Activated CD8-positive, alpha-beta memory T cell treated with anti-CD3 and anti-CD28 coated beads, Interleukin-2, amount 50 U/mL, for 24 hours (primary cell): ENCODE results near the gene FBXL17.

ENCODE experiments used
- DNase-seq: peaks from one replicate; pipeline ENCODE4 v3.0.0-alpha.2; 2020; ENCODE audit errors: extremely low read depth

Gene FBXL17

DNA sequence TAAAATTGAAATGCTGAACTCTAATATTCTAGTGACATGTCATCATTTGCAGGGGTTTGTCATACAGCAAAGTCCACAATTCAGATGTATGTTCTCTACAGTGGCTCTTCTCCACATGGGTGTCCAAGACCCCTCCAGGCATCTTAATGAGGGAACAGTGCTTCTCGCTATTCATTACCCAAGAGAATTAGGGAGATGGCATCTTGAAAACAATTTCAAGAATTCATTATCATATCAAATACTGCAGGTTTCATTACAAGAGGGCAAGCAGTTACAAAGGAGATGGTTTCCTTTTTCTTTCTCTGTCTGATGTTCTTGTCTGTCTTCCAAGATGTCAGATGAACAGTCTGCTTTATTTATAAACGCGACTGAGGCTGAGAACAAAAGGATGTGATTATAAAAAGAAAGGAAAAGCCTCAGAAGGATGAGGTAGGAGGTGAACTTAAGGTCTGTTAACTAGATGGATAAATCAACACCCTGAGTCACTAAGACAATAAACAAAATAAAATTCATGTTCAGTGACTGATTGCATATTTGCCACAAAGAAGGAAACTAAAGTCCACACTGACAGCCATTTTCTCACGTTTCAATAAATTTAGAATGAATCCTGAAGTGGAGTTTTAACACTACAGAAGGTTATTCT, 384.4 kb downstream of the FBXL17 start:
- DNase-seq: no peak

DNA sequence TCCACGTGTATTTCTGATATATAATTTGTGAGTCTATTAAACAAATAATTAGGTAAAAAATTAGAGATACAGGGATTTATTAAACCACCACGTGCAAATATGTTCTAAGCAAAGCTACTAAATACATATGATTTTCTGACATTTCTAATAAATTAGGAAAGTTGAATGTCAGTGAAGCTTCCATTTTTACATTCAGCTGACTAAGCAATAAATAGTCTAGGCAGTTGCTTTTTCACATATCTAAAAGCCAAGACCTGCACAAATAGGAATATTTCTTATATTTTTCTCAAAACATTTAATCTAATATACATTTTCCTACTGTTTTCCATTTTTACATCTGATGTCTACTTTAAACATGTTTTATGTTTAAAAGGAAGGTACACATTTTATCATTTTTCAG, 388.6 kb downstream of the FBXL17 start:
- no peak for DNase-seq

DNA sequence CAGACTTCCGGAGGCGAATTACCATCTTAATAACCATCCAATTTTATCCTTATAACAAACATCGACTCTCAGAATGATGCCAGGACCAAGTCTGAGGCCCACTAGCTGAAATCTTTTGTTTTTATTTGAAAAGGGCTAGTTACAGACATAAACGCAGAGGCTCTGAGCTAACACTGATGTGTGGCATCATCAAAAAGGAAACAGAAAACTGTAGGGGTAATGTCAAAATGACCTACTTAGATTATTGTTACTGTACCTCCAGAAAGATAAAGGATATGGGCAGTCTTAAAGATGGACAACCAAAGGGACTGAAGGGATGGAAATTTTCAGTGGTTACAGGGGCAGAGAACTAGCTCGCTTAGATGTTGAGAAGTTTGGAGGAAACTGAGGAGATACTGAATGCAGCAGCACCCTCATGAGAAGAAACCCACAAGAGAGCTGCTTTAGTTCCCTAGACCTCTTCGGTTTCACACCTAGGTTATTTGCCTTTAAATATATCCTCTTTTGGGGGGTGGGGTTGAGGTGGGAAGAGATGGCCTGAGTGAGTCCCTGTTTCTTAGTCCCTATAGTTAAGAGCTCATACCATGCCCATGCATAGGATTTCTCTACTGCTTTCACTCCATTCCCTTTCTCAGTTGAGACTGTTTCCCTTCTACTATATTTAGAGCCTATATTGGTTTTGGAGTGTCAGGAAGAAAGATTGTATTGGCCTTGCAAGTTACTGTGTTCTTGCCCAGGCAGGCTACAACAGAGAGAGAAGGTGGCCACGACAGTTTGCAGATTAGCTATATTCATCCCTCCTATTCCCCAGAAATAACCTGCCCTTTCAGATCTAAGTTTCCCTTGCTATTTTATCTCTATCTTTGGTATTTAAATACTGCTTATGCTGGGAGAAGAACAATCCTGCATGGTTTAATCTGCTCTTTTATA, 390.8 kb downstream of the FBXL17 start:
- no peak for DNase-seq

DNA sequence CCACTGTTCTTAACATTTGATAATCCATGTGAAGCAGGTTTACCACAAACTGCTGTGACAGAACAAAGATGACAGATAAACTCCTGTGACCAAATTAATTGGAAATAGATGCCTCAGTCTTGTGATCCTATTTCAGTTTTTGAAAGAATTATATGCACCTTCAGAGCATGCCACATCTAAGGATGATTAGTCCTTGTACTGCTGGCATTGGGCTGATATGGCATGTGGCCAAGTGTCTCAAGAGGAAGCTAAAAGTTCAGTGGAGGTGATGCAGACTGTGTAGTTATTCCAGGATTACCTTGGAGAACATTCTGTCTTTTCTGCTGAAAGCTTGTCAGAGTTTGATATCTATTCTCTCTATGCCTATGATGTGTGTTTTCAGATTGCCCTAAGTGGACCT, 396.8 kb downstream of the FBXL17 start:
- DNase-seq: no peak

DNA sequence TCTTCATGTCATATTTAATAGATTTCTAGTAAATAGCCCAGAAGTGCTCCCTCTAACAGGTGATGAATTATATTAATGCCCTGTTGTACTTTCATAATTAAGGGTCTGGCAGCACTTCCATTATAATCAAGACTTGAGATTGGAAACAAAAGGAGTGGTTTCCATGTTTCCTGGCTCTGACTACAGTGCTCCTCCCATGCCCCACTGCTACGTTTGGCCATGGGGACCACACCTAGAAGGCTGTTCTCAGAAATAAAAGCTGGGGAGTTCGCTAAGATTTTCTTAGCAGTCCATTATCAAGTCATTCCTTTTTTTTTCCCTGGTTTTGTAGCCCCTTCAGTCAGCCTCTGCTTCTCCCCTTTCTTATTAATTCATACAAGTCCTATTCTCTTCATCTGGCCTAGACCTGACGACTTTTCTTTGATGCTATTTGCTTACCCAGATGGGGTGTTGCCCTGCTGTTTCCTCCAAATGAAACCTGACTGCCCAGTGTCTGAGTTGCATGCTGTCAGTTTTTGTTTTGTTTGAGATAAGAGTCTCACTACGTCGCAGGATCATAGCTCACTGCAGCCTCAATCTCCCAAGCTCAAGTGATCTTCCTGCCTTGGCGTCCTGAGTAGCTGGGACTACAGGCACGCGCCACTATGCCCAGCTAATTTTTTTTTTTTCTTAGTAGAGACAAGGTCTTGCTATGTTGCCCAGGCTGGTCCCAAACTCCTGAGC, 399.0 kb downstream of the FBXL17 start:
- DNase-seq: no peak

DNA sequence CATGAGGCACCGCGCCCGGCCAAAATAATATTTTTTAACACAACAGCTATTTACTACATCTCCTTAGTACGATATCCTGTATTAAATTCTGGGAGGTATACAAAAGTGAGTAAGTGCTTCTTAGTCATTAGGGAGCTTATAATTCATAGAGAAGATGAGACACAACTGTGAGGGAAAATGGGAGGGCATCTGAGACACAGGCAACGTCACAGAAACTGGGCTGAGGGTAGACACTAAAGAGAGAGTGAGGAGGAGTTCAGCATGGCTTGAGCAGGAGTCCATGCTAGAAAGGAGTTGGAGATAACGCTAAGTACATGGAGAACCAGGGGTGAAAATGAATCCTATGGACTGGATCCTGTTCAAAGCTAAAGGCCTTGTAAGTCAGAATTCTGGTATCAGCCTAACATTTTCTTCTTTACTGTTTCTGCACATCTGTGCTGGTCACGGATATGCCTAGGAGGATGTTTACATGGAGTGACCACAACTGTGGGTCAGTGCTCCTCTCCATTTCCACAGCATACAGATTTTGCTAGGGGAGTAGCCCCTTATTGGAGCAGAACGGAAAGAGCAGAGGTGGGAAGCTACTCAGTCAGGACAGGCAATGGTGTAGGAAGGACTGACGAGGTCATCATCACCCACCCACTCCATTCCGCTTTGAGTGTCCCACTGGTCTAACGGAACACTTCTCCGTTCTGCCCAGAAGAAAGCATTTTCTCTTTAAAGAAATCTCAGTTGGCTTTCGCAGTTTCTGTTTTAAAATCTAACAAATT, 400.8 kb downstream of the FBXL17 start:
- DNase-seq: no peak

DNA sequence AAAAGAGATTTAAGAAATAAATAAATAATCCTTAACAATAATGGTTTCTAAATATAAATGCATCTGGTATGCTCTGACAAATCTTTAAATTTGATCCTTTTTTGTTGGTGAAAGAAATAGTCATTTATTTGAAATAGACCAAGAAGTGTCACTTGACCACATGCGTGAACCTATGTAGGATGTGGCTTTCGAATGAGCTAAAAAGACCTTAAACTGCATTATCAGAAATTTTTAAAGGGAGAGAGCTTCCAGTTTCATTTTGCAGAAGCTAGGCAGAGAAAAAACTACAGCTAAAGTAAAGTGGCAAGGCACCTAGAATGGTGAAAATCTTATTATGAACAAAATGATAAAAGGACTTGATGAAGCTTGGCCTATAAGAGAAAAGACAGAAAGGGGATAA, 402.0 kb downstream of the FBXL17 start:
- no peak for DNase-seq

DNA sequence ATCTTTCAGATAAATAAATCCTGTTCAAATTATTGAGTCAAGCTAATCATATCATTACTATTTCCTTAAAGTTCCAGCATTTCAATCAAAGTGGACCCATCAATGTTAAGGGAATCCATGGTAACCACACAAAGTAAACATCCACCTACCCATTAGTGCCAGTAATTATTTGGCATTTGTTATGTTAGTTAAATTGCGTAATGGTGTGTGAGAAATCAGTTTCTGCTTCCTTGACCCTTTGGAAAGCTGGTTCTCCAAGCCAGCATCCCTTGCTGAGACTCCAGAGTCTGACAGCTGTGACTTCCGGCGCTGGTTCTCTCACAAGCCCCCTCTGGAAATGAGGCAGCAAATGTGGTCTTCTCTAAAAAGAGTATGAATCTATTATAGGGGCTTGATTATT, 402.6 kb downstream of the FBXL17 start:
- no peak for DNase-seq

DNA sequence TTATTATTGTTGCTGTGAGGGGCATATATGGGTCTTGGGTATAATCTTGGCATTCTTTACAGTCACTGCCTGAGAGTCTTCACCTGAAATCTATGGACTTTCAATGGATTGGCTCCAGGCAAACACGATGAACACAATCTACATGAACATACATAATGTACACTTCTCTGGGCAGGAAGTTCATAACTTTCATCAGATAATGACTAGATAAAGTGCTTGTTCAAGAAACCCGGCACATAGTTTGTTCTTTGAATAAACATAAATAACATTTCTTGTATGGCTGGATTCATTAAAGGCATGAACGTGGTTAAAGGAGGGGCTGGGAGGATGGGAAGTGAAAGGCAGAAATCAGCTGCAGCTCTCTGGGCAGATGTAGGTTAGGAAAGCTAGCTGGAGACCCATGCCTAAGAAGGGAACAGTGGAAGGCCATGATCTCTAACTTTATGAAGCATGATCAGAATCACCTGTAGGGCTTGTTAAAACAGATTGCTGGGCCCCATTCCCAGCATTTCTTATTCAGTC, 404.3 kb downstream of the FBXL17 start:
- DNase-seq: no peak

DNA sequence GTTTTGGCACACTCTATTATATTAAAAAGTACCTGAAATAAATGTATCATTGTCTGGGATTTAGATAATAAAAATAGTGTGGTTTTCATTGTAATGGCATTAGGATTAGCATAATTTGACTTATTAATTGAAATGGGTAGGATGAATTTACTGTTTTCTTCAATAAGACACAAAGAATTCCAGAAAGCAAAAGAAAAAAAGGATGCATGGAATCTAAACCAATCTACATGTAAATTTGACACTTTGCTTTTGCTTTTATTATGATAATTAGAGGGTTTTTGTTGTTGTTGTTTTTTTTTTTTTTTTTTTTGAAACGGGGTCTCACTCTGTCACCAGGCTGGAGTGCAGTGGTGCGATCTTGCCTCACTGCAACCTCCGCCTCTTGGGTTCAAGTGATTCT, 406.3 kb downstream of the FBXL17 start:
- DNase-seq: no peak

DNA sequence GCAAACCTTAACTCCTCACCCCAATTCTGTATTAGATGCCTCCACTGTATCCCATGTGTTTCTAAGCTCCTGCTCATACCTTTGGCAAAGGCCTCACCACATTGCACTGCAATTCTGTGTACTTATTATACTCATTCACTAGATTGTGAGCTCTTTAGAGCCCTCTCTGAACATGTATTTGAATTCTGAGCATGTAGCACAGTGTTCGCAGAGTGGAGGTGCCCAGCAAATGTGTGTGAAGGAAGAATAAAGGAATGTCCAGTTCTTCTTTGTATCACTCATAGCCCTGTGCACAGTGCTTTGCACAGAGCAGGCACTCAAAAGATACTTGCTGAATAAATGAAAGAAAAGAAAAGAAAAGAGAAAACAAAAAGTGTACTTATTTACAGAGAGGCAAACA, 410.1 kb downstream of the FBXL17 start:
- DNase-seq: no peak

DNA sequence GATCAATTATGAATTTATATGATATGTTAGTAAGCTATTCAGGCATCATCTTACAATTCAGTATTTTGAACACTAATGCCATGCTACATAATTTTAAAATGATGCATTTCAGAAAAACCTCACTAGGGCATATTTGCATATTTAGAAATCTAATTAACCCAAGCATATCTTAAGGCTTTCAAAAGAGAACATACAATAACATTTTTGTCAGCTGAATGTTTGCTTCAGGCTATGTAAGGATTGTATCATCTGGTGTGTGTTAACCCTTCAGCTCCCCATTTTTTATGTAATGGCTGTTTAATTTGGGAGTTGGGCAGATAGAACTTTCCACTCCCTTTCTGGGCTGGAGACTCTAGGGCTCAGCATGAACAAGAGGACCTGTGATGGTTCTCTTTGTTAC, 412.1 kb downstream of the FBXL17 start:
- DNase-seq: no peak

DNA sequence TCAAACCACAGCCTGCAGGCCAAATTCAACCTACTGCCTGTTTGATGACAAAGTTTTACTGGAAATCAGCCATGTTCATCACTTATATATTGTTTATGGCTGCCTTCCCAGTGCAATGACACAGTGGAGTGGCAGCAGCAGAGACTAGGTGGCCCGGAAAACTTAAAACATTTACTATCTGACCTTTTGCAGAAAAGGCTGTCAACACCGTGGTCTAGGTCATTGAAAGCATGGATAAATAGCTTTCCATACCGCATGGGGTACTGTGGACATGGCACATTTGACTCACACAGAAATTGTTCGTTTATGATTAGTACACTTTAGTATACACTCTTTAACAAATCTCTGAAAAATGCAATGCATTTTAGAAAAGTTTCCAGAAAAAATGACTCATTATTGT, 412.9 kb downstream of the FBXL17 start:
- DNase-seq: no peak

DNA sequence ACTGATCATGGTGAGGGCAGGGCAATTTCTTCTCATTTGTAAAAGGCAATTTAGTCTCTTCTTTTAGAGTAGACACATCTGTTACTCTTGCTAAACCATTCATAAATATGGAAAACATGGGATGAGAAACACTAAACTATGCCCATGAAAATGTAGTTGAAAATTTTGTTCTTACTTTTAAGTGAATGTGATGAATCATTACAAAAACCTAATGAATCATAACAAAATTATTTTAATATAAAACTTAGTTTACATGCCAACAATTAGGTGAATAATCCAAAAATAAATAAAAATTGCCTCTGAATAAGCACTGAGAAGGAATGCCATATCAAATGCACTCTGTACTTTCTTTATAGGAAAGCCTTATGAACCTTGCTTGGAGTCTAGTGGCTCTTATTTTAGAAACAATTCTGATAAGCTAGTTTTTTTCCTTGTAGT, 413.5 kb downstream of the FBXL17 start:
- no peak for DNase-seq

DNA sequence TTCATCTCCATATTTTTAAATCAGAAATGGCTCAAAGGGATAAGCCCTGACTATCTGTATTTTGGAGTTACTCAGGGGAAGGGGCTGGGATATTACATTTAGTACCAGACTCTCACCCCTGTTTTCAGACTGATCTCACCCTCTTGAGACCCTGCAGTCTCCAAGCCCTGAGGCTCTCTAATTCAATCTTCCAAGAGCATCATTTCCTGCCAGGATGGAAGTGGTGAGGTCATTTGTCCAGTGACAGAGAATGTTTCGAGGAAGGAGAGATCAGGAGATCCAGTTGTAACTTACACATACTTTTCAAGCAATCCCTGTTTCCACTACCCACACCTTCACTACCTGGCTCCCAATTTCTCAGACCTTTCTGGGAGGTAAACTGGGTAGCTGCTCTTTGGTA, 415.7 kb downstream of the FBXL17 start:
- no peak for DNase-seq

DNA sequence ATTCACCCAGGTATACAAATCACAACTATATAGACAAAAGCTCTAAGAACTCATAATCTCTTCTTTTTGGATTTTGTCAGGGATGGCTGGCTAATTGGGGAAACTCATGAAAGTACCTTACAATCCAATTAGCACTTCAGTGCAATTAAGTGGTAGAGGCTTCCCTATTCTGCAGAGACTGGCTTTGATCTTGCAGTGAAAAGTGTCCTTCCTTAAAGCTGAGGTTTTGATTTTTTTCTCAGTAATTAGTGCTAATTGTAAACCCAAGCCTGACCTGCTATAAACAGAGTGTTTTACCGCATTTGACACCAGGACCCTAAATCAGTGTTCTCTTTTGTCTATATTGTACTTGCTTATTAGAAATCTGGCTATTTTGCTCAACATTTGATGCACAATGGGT, 417.2 kb downstream of the FBXL17 start:
- DNase-seq: no peak

DNA sequence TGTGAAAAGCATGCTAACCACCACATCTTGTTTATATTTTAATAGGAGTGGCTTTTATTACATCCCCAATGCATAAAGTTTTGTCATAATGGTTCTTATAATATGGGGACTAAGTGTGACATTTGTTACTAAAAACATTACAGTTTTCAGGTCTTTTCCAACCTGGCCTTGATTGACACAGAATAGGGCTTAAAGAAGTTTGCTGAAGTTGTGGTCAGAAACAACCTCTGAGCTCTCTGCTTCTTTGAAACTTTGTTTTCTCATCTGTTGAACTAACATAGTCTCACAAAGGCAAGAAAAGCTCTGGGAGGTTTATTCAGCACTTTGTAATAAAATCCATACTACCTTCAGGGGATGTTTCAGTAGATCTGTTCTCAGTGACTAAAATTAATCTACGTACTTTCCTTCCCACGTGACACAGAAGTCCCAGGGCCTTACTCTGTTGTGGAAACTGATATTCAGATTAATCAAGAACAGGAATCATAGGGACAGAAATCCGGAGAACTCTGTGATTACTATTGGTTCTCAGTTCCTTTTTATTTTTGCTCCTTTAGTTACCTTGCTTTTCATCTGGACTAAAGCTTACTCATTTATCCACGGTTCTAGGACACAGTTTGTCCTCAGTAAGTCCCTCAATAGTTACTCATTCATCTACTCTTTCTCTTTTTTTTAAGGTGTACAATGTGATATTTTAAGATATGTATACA, 422.2 kb downstream of the FBXL17 start:
- no peak for DNase-seq

DNA sequence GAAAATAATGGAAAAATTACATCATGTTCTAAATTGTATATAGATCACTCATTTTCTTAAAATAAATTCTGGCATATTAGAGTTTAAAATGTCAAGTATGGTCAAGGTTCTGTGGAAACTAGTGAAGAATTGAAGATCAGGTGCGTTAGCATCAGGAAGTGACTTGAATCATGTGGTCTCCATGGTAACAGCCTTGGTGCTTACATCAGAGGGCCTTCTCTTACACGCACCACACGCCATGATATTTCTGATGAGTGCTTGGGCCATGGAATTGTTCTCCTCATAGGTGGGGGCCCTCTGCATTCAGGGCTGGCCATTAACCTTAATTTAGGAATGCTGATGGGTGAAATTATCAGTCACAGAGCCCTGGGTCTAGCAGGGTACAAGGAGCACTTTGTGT, 423.0 kb downstream of the FBXL17 start:
- no peak for DNase-seq

DNA sequence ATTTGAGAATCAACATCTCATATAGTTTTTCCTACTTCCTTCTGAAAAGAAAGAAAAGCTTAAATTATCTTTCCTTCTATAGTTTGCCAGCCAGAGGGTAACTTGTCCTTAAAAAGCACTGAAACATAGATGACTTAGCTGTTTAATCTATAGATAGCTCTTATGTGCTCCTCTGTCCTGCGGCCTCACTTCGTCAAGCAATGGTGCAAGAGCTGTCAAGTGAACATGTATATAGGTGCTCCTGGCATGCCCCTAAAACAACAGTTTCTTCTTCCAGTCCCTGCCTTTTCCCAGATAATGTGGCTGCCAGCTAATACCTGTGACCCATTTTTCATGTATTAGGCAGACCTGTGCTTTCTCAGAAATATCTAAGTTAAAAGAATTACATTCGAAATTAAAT, 423.5 kb downstream of the FBXL17 start:
- no peak for DNase-seq

DNA sequence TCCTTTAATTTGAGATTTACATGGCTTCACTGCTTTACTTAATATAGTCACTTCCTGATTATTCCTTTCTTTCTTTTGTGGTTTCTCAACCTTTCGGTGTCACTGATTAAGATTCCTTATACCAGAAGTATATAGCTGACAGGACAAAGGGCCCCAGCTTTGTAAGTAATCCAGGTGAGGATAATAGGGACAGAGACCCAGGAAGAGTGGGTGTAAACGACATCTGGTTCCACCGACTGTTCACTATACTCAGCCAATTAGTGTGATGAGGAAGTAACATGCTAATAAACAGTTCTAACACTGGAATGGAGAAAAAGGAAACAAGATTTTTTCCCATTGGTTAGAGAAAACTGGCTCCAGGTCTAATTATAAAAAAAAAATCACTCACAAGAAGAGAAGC, 424.8 kb downstream of the FBXL17 start:
- no peak for DNase-seq

DNA sequence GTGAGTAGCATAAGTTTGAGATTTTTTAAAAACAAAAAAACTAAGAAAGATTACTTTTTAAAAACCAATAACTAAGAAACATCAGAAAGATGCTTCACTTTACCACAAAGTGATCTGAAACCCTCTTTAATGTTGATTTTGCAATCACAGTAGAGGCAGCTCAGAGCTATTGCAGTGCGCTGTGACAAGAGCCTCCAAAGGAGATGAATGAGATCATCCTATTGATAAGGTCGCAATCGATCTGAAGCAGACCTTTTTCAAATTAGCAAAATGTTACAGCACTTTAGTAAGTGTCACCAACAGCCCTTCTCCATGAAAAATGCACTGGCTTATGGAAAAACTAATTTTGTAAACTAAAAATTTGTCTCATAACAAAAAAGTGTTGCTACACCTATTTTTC, 426.6 kb downstream of the FBXL17 start:
- no peak for DNase-seq
